ENCODE results near the gene ARHGAP9. TPM values are rescaled to one million over a fixed set of nuclear protein-coding genes. Genes with fewer than 3 reads are reported as not detected.

The ARHGAP9 gene
- total and polyA plus RNA-seq, 2 donors from 2014 or later: 3.8 to 18.1 TPM

DNA sequence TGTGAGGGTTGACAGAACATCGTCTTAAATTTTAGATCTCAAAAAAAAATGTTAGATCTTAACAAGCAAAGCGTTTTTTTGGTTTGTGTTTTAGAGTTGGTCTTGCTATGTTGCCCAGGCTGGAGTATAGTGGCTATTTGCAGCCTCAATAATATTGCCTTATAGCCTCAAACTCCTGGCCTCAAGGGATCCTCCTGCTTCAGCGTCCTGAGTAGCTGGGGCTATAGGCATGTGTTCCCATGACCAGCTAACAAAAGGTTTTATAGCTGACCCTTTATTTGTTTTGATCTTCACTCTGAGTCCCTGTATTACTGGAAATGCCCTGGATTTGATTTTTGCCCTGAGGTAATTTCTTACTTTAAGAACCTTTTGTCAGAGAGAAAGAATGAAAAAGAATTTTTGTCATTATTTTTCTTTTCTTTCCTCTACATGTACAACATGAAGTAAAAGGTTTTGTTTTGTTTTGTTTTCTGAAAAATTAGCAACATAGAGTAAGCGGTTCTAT, 39.9 kb downstream of the ARHGAP9 start:
- TF ChIP-seq, protein P1, sequence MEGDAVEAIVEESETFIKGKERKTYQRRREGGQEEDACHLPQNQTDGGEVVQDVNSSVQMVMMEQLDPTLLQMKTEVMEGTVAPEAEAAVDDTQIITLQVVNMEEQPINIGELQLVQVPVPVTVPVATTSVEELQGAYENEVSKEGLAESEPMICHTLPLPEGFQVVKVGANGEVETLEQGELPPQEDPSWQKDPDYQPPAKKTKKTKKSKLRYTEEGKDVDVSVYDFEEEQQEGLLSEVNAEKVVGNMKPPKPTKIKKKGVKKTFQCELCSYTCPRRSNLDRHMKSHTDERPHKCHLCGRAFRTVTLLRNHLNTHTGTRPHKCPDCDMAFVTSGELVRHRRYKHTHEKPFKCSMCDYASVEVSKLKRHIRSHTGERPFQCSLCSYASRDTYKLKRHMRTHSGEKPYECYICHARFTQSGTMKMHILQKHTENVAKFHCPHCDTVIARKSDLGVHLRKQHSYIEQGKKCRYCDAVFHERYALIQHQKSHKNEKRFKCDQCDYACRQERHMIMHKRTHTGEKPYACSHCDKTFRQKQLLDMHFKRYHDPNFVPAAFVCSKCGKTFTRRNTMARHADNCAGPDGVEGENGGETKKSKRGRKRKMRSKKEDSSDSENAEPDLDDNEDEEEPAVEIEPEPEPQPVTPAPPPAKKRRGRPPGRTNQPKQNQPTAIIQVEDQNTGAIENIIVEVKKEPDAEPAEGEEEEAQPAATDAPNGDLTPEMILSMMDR (IDR thresholded peaks at IDR 0.05; ENCODE audit: borderline replicate concordance, extremely low read depth, insufficient read depth): no peak
- intact Hi-C loops (cut with DNase I): no loop called here
- H3K4me1 ChIP-seq (ENCODE audit: control insufficient read depth in 2 of 3, insufficient read depth in 2 of 3, low read depth in 1 of 3, low read length in 3 of 3): peaks cover 0 to under 1% (median 0%) of the 10 kb centered on the region in 3 donors
- H3K9me3 ChIP-seq (ENCODE audit: control insufficient read depth in 2 of 3, insufficient read depth in 1 of 3, low read length in 3 of 3): no peaks in the 10 kb centered on the region
- H3K9ac ChIP-seq (ENCODE audit: low read length in 3 of 3): no peak overlapping the region
- H3K27me3 ChIP-seq (ENCODE audit: control insufficient read depth, insufficient read depth, low read length): no peaks in the 10 kb centered on the region
- H3K4me3 ChIP-seq (ENCODE audit: low read length in 3 of 3): no peak overlapping the region
- H3K36me3 ChIP-seq (ENCODE audit: control insufficient read depth in 2 of 3, insufficient read depth in 3 of 3, low read length in 3 of 3): no peaks in the 10 kb centered on the region
- H3K27ac ChIP-seq (ENCODE audit: low read depth in 2 of 2, low read length in 2 of 2): no peak overlapping the region
- FAIRE-seq (no peak), DNase-seq (no peak)

DNA sequence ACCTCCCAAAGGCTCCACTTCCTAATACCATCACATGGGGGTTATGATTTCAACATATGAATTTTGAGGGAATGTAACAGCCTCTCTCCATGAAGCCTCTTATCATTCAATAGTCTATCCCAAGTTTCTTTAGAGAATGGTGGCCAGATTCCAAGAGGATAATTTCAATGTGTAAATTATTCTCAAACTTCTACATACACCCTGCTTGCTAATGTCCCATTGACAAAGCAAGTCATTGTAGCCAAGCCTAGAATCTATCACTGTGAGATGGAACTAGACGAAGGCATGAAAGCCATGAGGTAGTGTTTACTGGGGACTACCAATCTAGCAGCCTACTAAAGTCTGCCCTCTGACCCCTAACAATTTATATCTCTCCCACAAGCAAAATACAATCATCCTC, 41.3 kb downstream of the ARHGAP9 start:
- intact Hi-C loops (cut with DNase I): no loop called here
- DNase-seq (no peak), FAIRE-seq (no peak)
- H3K36me3 ChIP-seq (ENCODE audit: control insufficient read depth in 2 of 3, insufficient read depth in 3 of 3, low read length in 3 of 3): no peaks in the 10 kb centered on the region
- no peak overlapping the region for H3K9ac ChIP-seq (ENCODE audit: low read length in 3 of 3)
- no peaks in the 10 kb centered on the region for H3K9me3 ChIP-seq (ENCODE audit: control insufficient read depth in 2 of 3, insufficient read depth in 1 of 3, low read length in 3 of 3)
- H3K4me3 ChIP-seq (ENCODE audit: low read length in 3 of 3): no peak overlapping the region
- TF ChIP-seq, protein P1 (IDR thresholded peaks at IDR 0.05; ENCODE audit: borderline replicate concordance, extremely low read depth, insufficient read depth): no peak
- no peaks in the 10 kb centered on the region for H3K27me3 ChIP-seq (ENCODE audit: control insufficient read depth, insufficient read depth, low read length)
- no peak overlapping the region for H3K27ac ChIP-seq (ENCODE audit: low read depth in 2 of 2, low read length in 2 of 2)
- H3K4me1 ChIP-seq (ENCODE audit: control insufficient read depth in 2 of 3, insufficient read depth in 2 of 3, low read depth in 1 of 3, low read length in 3 of 3): peaks cover 0 to 9% (median 0%) of the 10 kb centered on the region in 3 donors

DNA sequence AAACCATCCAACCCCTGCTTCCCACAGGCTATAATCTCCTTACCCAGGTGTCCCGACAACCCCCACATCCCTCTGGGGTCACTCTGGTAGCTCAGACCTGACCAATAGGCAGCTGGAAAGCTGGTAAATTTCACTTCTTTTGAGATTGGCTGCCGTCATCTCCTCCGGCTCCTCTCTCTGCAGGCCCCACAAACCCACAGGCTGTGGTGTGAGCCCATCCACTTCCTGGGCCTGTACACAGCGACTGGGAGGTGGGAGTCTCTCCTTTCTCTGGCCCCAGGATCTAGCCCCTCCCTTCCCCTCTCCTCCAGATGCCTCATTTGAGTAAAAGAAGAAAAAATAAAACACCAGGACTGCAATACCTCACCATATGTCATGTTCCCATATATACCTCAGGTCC, 44.4 kb downstream of the ARHGAP9 start:
- no peaks in the 10 kb centered on the region for H3K36me3 ChIP-seq (ENCODE audit: control insufficient read depth in 2 of 3, insufficient read depth in 3 of 3, low read length in 3 of 3)
- intact Hi-C loops (cut with DNase I): no loop called here
- no peak overlapping the region for H3K4me3 ChIP-seq (ENCODE audit: low read length in 3 of 3)
- no peak overlapping the region for H3K9ac ChIP-seq (ENCODE audit: low read length in 3 of 3)
- peaks cover 0 to 9% (median 2%) of the 10 kb centered on the region in 3 donors for H3K4me1 ChIP-seq (ENCODE audit: control insufficient read depth in 2 of 3, insufficient read depth in 2 of 3, low read depth in 1 of 3, low read length in 3 of 3)
- no peaks in the 10 kb centered on the region for H3K9me3 ChIP-seq (ENCODE audit: control insufficient read depth in 2 of 3, insufficient read depth in 1 of 3, low read length in 3 of 3)
- FAIRE-seq: no peak
- H3K27me3 ChIP-seq (ENCODE audit: control insufficient read depth, insufficient read depth, low read length): no peaks in the 10 kb centered on the region
- DNase-seq: peak in 1 of 5 donors; percentile 18
- H3K27ac ChIP-seq (ENCODE audit: low read depth in 2 of 2, low read length in 2 of 2): no peak overlapping the region
- TF ChIP-seq, protein P1 (IDR thresholded peaks at IDR 0.05; ENCODE audit: borderline replicate concordance, extremely low read depth, insufficient read depth): no peak
